Measurements from ENCODE around the gene TMEM88.

- TF ChIP-seq EZH2 (IDR thresholded peaks at IDR 0.05; ENCODE audit: insufficient read depth, poor library complexity, severe bottlenecking): no peak
- TF ChIP-seq EZH2phosphoT487 (IDR thresholded peaks at IDR 0.05; ENCODE audit: insufficient read depth, low read depth): no peak
Measured at GRCh38 chr17:7864995-7865650, 10.3 kb downstream of the TMEM88 start.
